ENCODE measurements around the gene RMI2. TPM values are rescaled to one million over a fixed set of nuclear protein-coding genes. Genes with fewer than 3 reads are reported as not detected.

The RMI2 gene
- total RNA-seq, 1 experiment from 2014 or later, result 30.8 TPM

GRCh38 chr16:11398851-11399250, 53.6 kb downstream of the RMI2 start:
- DNase-seq (ENCODE audit: low read depth), result no peak

- no peak for DNase-seq (ENCODE audit: low read depth)
These were observed 54.1 kb downstream of the RMI2 start for GRCh38 chr16:11399261-11399831.

- no peak for DNase-seq (ENCODE audit: low read depth)
These were observed 54.8 kb downstream of the RMI2 start for GRCh38 chr16:11400076-11400475.

Other genes starting within 250 kb of the RMI2 start
- 1.7 and 2.1 TPM in 2 replicates for gene SOCS1, start 89.3 kb upstream of the RMI2 start, total RNA-seq (2014; rRNA removed; shearing (Covaris generic))
- gene TNP2, start 76.1 kb upstream of the RMI2 start, total RNA-seq (2014; rRNA removed; shearing (Covaris generic)), result not detected in 2 replicates
- not detected in 2 replicates for gene PRM3, start 71.8 kb upstream of the RMI2 start, total RNA-seq (2014; rRNA removed; shearing (Covaris generic))
- gene PRM2, start 69.0 kb upstream of the RMI2 start, total RNA-seq (2014; rRNA removed; shearing (Covaris generic)), result not detected in 2 replicates
- not detected in 2 replicates for gene PRM1, start 64.1 kb upstream of the RMI2 start, total RNA-seq (2014; rRNA removed; shearing (Covaris generic))
- 22.9 and 33.4 TPM in 2 replicates for gene LITAF, start 241.5 kb downstream of the RMI2 start, total RNA-seq (2014; rRNA removed; shearing (Covaris generic))